A549 (cell line): ENCODE results near the gene MMP10. TPM values are rescaled to one million over a fixed set of nuclear protein-coding genes. Genes with fewer than 3 reads are reported as not detected.

Experiments used
- ATAC-seq, 2 experiments: fragments of 200-7000 bp in 1 of 2; fragments of >200 bp in 1 of 2; cut with Nextera tagmentation in 1 of 2; cut with Tn5 transposase in 1 of 2; 3 replicates each; pipeline versions ENCODE4 v1.8.0 to v1.9.1; 2018 to 2020; ENCODE audit warnings: mild to moderate bottlenecking in 1 of 2, moderate library complexity in 1 of 2
- CTCF ChIA-PET: fragments of 300-600 bp; sonication (Branson Sonifier 250); formaldehyde crosslinking; extraction: SDS; loops from one replicate; lab custom pipeline; 2021; ENCODE audit warnings: antibody characterized with exemption, inconsistent platforms; lab: Yijun Ruan, JAX
- POLR2A ChIA-PET: fragments of 350-600 bp; formaldehyde crosslinking; extraction: SDS; loops from one replicate; lab custom pipeline; 2021; ENCODE audit warnings: antibody characterized with exemption, inconsistent platforms; lab: Yijun Ruan, JAX
- DNase-seq, 2 experiments: peaks; one replicate each; pipeline versions ENCODE4 v3.0.0 to v3.0.0-alpha.2; 2011 to 2016; ENCODE audit warnings: low read depth in 1 of 2, low spot score in 1 of 2
- FAIRE-seq: peaks from 2 replicates; lab custom pipeline; 2011; peaks lifted over from hg19 to GRCh38; lab: Jason Lieb, UNC
- H3K27ac ChIP-seq, 2 experiments: fragments of >200 bp; sonication (Bioruptor Twin); formaldehyde crosslinking; 3 replicates each; pipeline ENCODE4 v1.5.1; 2016 to 2017
- H3K4me1 ChIP-seq: fragments of >200 bp; sonication (Bioruptor Twin); formaldehyde crosslinking; 3 replicates; pipeline ENCODE4 v1.6.1; 2016
- H3K4me2 ChIP-seq: fragments of >200 bp; sonication (Bioruptor Twin); formaldehyde crosslinking; 3 replicates; pipeline ENCODE4 v1.6.1; 2016
- H3K4me3 ChIP-seq: fragments of >200 bp; sonication (Bioruptor Twin); formaldehyde crosslinking; 3 replicates; pipeline ENCODE4 v1.5.1; 2016
- H3K9me3 ChIP-seq: fragments of >200 bp; sonication (Bioruptor Twin); formaldehyde crosslinking; 3 replicates; pipeline ENCODE4 v1.6.1; 2016
- BCL3 ChIP-seq: fragments of >200 bp; sonication (Bioruptor Twin); formaldehyde crosslinking; IDR thresholded peaks from 3 replicates; pipeline ENCODE4 v1.6.1; 2016
- BHLHE40 ChIP-seq: IDR thresholded peaks from 2 replicates; pipeline ENCODE4 v1.6.1; 2012; ENCODE audit warnings: low read depth, low read length, inconsistent platforms
- CBX2 ChIP-seq: fragments of 200-600 bp; sonication (generic); IDR thresholded peaks from 2 replicates; pipeline ENCODE4 v1.6.1; 2016; ENCODE audit warnings: low read depth, mild to moderate bottlenecking, borderline replicate concordance
- CBX8 ChIP-seq: fragments of 200-600 bp; sonication (generic); IDR thresholded peaks from 2 replicates; pipeline ENCODE4 v1.6.1; 2016
- CTCF ChIP-seq: fragments of >200 bp; sonication (Bioruptor Twin); formaldehyde crosslinking; IDR thresholded peaks from 3 replicates; pipeline ENCODE4 v1.5.1; 2016
- EHMT2 ChIP-seq: fragments of 200-600 bp; sonication (generic); IDR thresholded peaks from 2 replicates; pipeline ENCODE4 v1.6.1; 2016; ENCODE audit warnings: antibody characterized with exemption, low read depth, mild to moderate bottlenecking, moderate library complexity
- GATA3 ChIP-seq: IDR thresholded peaks from 2 replicates; pipeline ENCODE4 v1.6.1; 2012; ENCODE audit warnings: borderline replicate concordance
- HOXA7 ChIP-seq: fragments of 250-450 bp; sonication (Bioruptor Pico); IDR thresholded peaks from 2 replicates; pipeline ENCODE4 v1.5.0; 2020; ENCODE audit warnings: mild to moderate bottlenecking, moderate library complexity
- HOXB5 ChIP-seq: fragments of 250-450 bp; sonication (Bioruptor Pico); IDR thresholded peaks from 2 replicates; pipeline ENCODE4 v1.5.0; 2020; ENCODE audit warnings: mild to moderate bottlenecking, moderate library complexity
- JUNB ChIP-seq: fragments of >200 bp; sonication (Bioruptor Twin); formaldehyde crosslinking; IDR thresholded peaks from 2 replicates; pipeline ENCODE4 v1.6.1; 2016
- KDM5A ChIP-seq: fragments of 200-600 bp; sonication (generic); IDR thresholded peaks from 2 replicates; pipeline ENCODE4 v1.6.1; 2016; ENCODE audit warnings: antibody characterized with exemption, mild to moderate bottlenecking
- MAFK ChIP-seq: fragments of 450-650 bp; IDR thresholded peaks from 2 replicates; pipeline ENCODE4 v1.6.1; 2014; ENCODE audit not compliant: partially characterized antibody
- MAX ChIP-seq: IDR thresholded peaks from 2 replicates; pipeline ENCODE4 v1.6.1; 2012
- MYC ChIP-seq: IDR thresholded peaks from 2 replicates; pipeline ENCODE4 v1.6.1; 2012; ENCODE audit warnings: mild to moderate bottlenecking, inconsistent platforms, low read length, improper control_type of control experiment, borderline replicate concordance
- NPAS2 ChIP-seq: fragments of 250-450 bp; sonication (Bioruptor Pico); IDR thresholded peaks from 2 replicates; pipeline ENCODE4 v1.8.0; 2022; ENCODE audit warnings: mild to moderate bottlenecking, moderate library complexity, borderline replicate concordance
- POLR2A ChIP-seq: IDR thresholded peaks from 2 replicates; pipeline ENCODE4 v1.6.1; 2012; ENCODE audit warnings: mild to moderate bottlenecking, low read length
- RAD21 ChIP-seq, 2 experiments: fragments of >200 bp in 1 of 2; sonication (Bioruptor Twin) in 1 of 2; formaldehyde crosslinking in 1 of 2; IDR thresholded peaks in 1 of 2; conservative IDR thresholded peaks in 1 of 2; 2 replicates in 1 of 2; 3 replicates in 1 of 2; pipeline ENCODE4 v1.6.1; 2012 to 2018; ENCODE audit warnings: inconsistent platforms in 1 of 2
- RNF2 ChIP-seq: fragments of 200-600 bp; sonication (generic); IDR thresholded peaks from 2 replicates; pipeline ENCODE4 v1.6.1; 2016; ENCODE audit warnings: low read depth, mild to moderate bottlenecking, antibody characterized with exemption, moderate library complexity, borderline replicate concordance
- SMC3 ChIP-seq: fragments of >200 bp; sonication (Bioruptor Twin); formaldehyde crosslinking; IDR thresholded peaks from 3 replicates; pipeline ENCODE4 v1.6.1; 2018; ENCODE audit warnings: inconsistent platforms
- SREBF2 ChIP-seq: fragments of 450-650 bp; IDR thresholded peaks from 2 replicates; pipeline ENCODE4 v1.6.1; 2014; ENCODE audit warnings: mild to moderate bottlenecking, moderate library complexity
- TP53 ChIP-seq: fragments of 250-450 bp; sonication (Bioruptor Pico); IDR thresholded peaks from 2 replicates; pipeline ENCODE4 v1.5.0; 2021; ENCODE audit warnings: mild to moderate bottlenecking, moderate library complexity
- ZC3H11A ChIP-seq: fragments of 450-650 bp; IDR thresholded peaks from 2 replicates; pipeline ENCODE4 v1.6.1; 2014; ENCODE audit warnings: antibody characterized with exemption, mild to moderate bottlenecking
- ZNF302 ChIP-seq: fragments of 250-450 bp; sonication (Bioruptor Pico); IDR thresholded peaks from 2 replicates; pipeline ENCODE4 v1.9.0; 2021; ENCODE audit warnings: inconsistent platforms, mild to moderate bottlenecking, moderate library complexity
- WGBS: methylation state at CpG from one replicate; pipeline ENCODE4 v1.1.6; 2017; ENCODE audit errors: missing lambda C conversion rate; 5-methylcytosine and 5-hydroxymethylcytosine counted together
- polyA plus RNA-seq, 4 experiments: library from polyadenylated mRNA; depleted of rRNA in 3 of 4; stranded (reverse); fragments of >200 nt; fragmentation: RNase III in 1 of 4; extraction: RNeasy Plus Mini Kit Qiagen cat#74134 plus additional on column Dnase treatment in 1 of 4; gene quantifications; 2 replicates in 3 of 4; 3 replicates in 1 of 4; pipeline ENCODE4 v1.2.3, GENCODE V29; 2011 to 2017

The MMP10 gene
- polyA plus RNA-seq, 2 of the 4 experiments (the other 2 are of a cell fraction), result 0.13 to 1.5 TPM

GRCh38 chr11:102729849-102730815 lies 50.3 kb downstream of the MMP10 start (continued):
- no peak for TF ChIP-seq NPAS2

GRCh38 chr11:102727890-102728289 lies 52.5 kb downstream of the MMP10 start:
- Histone ChIP-seq H3K9me3 (no peaks in the 10 kb centered on the region), H3K4me3 (no peak overlapping the region), H3K4me2 (no peak overlapping the region), H3K27ac (no peak overlapping the region), H3K4me1 (no peaks in the 10 kb centered on the region)
- DNase-seq, result no peak
- no peak for FAIRE-seq
- ChIA-PET POLR2A (no interaction called here), CTCF (no interaction called here)
- 91% methylated on average over 2 of the region's 2 CpGs for WGBS
- no peak for ATAC-seq
- TF ChIP-seq CBX2, result no peak
- TF ChIP-seq MYC, result no peak
- no peak for TF ChIP-seq EHMT2
- TF ChIP-seq RNF2, result no peak
- TF ChIP-seq JUNB, result no peak
- TF ChIP-seq MAFK, result no peak
- no peak for TF ChIP-seq SMC3
- no peak for TF ChIP-seq BHLHE40
- TF ChIP-seq ZC3H11A, result no peak
- TF ChIP-seq KDM5A, result no peak
- TF ChIP-seq RAD21 (conservative IDR thresholded peaks at IDR 0.05 in 1 of 2, IDR thresholded peaks at IDR 0.05 in 1 of 2), result no peak
- no peak for TF ChIP-seq MAX

- CTCF ChIA-PET, result no interaction called here
- DNase-seq, result no peak
- H3K9me3 ChIP-seq, result no peaks in the 10 kb centered on the region
- ATAC-seq, result no peak
- FAIRE-seq, result no peak
- H3K4me1 ChIP-seq, result no peaks in the 10 kb centered on the region
- no peak for TF ChIP-seq BHLHE40
- TF ChIP-seq TP53, result no peak
- TF ChIP-seq GATA3, result no peak
- no peak for TF ChIP-seq ZNF302 (CRISPR knock-in tag)
- no peak for TF ChIP-seq MAFK
- TF ChIP-seq CBX8, result no peak
- no peak for TF ChIP-seq HOXB5
- no peak for TF ChIP-seq CBX2
- no peak for TF ChIP-seq SREBF2
- TF ChIP-seq MAX, result no peak
- TF ChIP-seq POLR2A, result no peak
- no peak within 1 kb of the TSS for H3K4me2 ChIP-seq
- H3K27ac ChIP-seq, result no peak within 1 kb of the TSS
- POLR2A ChIA-PET, result no interaction called here
- WGBS, result 38% methylated on average over 2 of the region's 2 CpGs
- no peak within 1 kb of the TSS for H3K4me3 ChIP-seq
Measured at GRCh38 chr11:102724904-102725500, 55.4 kb downstream of the MMP10 start, which contains the start of gene MMP8. TSS of gene MMP8 (minus strand) at chr11:102724954. CDS start at chr11:102724855, 99 bp downstream.

GRCh38 chr11:102722821-102723220 lies 57.6 kb downstream of the MMP10 start:
- TF ChIP-seq POLR2A (no peak), CTCF (no peak), BCL3 (no peak), CBX2 (no peak), HOXA7 (no peak)
- TF ChIP-seq, all 56 proteins: peak for 0
- Histone ChIP-seq H3K27ac (no peak overlapping the region), H3K4me3 (no peak overlapping the region), H3K4me1 (no peaks in the 10 kb centered on the region), H3K9me3 (no peaks in the 10 kb centered on the region), H3K4me2 (no peak overlapping the region)
- ChIA-PET CTCF (no interaction called here), POLR2A (no interaction called here)
- FAIRE-seq (no peak), DNase-seq (no peak), ATAC-seq (no peak)
